HG03469 (cell line): ENCODE results near the gene ST6GALNAC3.
A peak's percentile ranks its signal among the peaks of the same experiment; 100 is the strongest.

ENCODE experiments used
- ATAC-seq: cut with Tn5 transposase; IDR thresholded peaks from one replicate; pipeline ENCODE4 v1.9.1; 2021; ENCODE audit warnings: mild to moderate bottlenecking, moderate library complexity, moderate number of reproducible peaks; ENCODE audit not compliant: unreplicated experiment

Gene ST6GALNAC3

DNA sequence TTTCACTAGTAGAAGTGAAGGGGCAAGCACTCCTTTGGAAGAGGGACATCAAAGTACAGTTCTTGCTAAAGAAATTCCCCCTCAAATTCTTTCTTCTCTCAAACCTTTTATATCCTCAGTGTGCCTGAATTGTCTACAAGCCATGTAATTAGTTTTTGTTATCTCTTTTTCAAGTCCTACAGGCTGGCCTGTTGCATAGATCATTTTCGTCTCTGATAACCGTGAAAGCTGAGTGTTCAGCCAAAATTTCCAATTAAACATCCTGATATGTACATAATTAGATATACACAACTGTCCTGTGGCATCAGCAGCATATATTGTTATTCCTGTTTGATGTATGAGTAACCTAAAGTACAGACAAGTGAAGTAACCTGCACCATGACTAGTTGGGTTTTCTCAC is 417.2 kb downstream of the ST6GALNAC3 start:
- ATAC-seq: no peak

DNA sequence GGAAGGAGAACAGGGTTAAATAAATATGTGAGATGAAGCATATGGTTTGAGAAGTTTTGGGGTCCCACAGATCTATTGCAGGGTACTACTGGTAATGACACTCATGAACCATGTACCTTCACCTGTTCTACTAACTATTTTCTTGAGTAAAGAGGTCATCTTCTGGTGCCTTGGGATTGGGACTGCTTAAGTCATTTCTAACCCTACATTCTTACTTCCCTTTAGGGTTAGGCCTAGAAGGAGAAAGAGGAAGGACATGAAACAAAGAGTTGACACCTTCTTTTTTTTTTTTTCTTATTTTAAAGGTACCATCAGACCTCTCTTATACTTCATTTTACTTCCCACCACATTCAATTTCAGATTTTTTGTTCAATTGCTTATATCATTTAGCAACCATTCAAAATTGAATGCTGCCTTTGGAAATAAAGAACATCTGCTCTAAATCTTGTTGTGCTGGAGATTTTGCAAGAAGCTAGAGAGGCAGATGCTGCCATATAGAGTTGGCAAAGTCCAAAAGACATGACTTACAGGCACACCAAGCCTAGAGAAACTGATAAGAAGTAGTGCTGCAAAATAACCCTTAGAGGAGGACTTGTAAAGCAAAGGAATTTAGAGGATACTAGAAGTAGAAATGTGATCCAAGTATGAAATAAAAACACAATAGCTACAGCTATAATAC is 418.3 kb downstream of the ST6GALNAC3 start:
- no peak for ATAC-seq

DNA sequence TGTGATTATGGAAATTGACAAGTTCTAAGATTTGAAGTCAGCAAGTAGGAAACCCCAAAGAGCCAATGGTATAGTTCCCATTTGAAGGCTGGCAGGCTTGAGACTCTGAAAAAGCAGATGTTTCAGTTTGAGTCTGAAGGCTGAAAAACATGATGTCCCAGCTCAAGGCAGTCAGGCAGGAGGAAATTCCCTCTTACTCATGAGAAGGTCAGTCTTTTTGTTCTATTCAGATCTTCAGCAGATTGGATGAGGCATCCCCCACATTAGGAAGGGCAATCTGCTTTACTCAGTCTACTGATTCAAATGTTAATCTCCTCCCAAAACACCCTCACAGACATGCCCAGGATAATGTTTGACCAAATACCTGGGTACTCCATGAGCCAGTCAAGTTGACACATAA is 420.3 kb downstream of the ST6GALNAC3 start:
- ATAC-seq: peak; percentile 96

DNA sequence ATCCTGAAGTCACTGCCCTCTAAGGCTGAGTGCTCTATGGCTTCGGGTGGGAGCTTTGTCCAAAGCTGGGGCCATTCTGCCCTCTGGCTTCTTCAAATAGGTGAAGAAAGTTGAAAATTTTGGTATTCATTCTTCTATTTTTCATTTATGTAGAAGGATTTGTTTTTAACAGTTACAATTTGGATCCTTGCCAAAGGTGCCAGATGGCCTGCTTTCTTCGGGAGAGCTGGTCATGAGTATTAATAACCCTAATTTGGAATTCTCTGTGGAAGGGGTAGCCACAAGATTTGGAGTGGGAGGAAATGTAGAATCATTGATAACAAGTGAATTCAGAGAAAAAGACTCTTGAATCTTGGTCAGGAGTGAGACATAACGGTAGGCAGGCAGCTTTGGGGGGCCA is 422.3 kb downstream of the ST6GALNAC3 start:
- no peak for ATAC-seq

DNA sequence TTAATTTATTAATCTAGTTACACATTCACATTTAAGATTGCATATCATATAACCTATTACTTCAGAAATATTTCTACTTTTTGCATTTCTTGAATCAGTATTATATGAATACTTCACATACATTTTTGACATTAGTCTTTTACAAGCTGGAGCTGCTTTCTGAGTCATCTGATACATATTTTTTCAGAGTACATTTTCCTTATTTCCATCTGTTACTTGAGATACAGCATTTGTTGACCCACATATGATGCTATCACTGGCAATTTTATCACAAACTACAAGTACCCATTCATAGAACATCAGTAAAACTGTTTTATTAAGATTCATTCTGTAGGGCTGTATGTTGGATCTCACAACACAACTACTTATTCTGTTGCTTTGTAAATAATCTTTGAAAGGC is 425.6 kb downstream of the ST6GALNAC3 start:
- ATAC-seq: no peak

DNA sequence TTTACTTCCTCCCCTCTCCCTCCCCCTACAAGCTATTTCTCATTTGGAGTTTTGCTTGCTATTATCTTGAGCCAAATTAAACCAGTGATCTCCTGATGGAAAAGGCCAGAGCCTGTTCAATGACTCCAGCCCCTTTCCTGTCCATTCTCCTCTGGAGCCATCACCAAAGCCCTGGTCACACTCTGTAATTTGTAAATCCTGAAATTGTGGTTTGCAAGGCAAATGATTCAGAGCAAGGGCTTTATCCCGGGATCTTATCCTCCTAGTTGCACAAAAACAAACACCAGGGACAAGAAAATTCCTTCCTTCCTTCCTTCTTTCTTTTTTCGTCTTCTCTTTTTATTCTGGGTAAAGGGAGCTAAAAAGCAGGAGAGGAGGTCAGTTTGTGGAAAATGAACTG is 426.6 kb downstream of the ST6GALNAC3 start:
- ATAC-seq: no peak

DNA sequence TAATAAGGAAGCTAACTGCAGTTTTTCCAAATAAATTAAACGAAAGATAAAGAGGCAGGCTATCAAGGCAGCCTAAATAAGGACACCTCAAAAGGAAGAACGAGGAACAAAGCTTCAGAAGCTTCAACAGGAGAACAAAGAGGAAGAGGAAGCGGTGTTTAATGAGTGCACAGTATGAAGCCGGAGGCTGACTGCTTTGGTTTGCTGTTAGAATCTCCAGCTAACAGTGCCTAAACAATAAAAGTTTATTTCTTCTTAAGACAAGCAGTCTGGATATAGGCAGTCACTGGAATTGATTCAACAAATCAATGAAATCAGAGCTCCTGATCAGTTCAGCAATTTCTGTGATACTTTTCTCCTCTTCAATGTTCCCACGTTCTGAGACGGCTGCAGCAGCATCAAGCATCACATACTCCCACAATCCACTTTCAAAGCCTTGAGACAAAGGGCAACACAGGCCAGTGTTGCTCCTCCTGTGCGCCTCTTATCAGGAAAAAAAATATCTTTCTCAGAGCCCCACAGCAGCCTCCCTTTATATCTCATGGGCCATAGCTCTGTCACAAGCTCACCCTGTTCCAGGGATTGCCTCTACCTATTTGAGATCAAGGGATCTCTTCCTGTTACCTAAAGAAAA is 427.2 kb downstream of the ST6GALNAC3 start:
- no peak for ATAC-seq

DNA sequence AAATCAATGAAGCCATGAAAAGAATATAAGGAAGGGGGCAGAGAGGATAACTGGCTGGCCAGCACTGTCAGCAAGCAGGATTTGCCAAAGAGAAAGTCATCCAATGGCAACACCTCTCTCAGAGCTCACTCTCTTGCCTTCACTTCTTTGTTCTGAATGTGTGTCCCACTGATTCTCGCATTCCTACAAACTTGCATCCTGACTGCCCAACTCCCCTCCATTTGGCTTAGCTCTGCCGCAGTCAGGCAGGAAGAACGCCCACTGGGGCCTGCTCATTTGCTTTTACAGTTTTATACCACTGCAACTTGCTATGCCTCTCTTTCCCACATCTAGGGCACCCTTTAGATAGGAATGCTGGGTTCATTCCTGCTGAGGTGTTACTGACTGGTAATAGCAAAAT is 428.6 kb downstream of the ST6GALNAC3 start:
- no peak for ATAC-seq

DNA sequence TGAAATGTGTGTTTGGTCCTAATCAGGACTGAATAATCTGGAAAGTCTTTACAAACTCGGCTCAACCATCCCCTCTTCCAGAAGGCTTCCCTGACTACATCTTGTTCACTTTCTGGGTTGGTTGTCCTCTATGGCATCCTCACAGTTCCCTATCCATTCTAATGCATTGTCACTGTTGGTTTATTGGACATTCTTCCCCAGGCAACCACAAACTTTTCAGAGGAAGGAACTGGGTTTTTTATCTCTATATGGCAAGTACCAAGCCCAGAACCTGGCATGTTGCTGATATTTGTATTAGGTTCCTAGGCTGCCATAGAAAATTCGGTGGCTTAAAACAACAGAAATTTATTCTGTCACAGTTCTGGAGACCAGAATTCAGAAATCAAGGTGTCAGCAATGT is 429.2 kb downstream of the ST6GALNAC3 start:
- ATAC-seq: no peak

DNA sequence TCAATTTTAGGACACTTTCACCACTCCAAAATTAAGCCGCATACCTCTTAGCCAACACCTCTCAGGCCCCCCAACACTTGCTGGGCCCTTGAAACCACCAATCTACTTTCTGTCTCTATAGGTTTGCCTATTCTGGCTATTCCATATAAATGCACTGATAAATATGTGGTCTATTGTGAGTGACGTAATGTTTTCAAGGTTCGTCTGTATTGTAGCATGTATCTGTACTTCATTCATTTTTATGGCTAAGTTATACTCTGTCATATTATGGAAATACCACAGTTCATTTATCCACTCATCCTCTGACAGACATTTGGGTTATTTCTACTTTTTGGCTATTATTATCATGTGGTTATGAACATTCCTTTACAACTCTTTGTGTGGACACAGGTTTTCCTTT is 432.8 kb downstream of the ST6GALNAC3 start:
- no peak for ATAC-seq

DNA sequence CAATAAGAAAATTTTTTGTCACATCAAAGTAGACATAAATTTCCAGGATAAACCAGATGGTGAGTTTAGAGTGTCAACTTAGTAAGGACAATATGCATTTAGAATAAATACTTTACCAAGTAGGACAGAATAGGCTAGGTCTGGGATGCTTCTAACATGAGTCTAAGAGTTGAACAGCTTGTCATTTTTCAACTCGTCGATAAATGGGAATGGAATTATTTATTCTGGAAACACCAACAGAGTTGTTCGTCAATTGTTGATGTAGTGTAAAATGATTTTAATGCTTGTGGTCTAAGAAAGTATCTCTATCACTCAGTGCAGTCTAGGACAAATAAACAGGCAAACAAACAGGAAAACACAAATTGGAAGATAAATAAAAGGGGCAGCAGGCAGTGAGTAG is 434.3 kb downstream of the ST6GALNAC3 start:
- no peak for ATAC-seq

DNA sequence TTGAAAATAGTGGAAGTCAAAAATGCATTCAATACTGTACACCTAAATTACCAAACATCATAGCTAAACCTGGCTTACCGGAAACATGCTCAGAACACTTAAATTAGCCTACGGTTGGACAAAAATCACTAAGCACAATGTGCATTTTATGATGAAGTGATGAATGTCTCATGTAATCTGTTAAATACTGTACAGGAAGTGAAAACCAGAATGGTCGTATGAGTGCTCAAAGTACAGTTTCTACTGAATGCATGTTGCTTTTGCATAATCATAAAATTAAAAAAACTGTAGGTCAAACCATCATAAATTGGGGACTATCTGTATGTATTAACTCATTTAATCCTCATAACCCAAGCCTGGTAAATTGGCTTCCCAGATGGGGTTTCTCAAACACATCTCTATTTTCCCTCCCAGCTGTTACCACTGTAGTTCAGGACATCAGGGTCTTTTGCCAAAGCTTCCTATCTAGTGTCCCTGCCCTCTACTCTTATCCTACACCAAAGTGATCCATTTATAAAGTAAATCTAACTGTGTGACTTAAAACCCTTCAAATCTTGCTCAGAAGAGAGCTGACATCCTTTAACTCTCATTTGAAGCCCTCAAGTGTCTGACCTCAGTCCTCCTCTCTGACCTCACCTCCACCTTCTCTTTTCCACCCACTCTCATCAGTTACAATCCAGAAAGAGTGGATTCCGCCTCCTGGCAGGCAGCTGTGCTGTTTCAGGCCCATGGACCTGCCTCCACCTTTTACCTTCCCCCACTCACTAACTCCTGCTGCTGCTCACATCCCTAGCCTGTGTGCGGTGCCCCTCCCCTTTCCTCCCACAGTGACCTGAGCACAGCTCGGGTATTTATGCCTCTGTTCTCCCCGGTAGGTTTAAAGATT is 436.4 kb downstream of the ST6GALNAC3 start:
- no peak for ATAC-seq

DNA sequence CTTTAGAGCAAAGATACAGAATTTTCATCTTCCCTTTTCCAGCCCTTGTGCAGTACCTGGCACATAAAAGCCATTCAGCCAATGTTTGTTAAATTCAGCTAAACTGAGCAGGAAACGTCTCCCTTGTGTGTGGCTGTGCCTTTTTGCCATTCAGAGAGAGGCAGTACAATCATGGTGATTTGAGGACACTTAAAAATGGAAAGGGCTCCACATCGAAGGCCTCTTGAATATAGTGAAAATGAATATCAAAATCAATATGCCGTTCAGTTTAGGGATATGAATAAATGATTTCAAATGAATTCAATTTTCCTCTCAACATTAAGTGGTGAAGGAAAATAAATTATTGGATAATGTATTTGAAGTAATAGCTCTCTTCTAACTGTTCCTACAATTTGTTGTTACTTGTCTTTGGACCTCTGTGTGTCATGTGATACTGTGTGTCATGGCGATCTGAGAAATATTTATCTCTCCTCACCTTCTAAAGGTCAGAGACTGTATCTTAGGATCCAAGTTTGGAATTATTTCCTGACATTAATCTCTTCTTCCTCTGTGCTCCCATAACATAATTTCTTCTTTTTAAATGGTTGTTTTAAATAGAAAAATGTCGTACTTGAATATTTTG is 437.1 kb downstream of the ST6GALNAC3 start:
- ATAC-seq: no peak

DNA sequence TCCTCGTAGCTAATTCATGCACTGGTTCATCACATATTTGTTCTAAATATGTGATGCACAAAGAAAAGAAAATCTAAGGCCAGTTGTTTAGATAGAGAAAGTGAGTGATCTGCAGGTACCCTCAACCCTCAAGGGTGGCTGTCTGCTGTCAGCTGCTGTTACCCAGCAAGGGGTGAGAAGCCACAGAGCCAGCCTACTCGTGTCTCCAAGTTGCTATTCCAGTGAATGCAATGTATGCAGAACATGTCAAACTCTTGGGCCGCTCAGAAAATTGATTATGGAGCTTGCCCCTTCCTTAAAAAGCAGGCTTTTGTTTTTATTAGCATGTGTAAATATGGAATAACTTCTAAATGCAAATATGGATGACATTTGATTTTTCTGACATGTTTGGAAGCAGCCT is 456.4 kb downstream of the ST6GALNAC3 start:
- ATAC-seq: no peak

DNA sequence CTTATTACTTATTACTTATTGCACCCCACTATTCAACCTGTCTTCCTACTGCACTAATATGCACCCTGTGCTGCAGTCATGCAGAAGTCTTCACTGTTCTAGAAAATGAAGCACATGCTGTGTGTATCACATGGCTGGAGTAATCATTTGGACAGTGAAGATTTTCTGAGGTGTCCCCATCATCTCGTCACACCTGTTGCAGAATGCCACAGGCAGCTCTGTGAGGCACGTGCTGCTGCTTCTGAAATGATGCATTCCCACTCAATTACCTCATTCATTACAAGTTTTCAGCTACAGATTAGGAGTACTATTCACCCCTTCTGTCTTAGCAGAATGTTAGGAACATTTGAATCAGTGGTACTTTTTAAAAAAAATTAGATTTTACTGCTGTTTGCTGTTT is 467.1 kb downstream of the ST6GALNAC3 start:
- no peak for ATAC-seq

DNA sequence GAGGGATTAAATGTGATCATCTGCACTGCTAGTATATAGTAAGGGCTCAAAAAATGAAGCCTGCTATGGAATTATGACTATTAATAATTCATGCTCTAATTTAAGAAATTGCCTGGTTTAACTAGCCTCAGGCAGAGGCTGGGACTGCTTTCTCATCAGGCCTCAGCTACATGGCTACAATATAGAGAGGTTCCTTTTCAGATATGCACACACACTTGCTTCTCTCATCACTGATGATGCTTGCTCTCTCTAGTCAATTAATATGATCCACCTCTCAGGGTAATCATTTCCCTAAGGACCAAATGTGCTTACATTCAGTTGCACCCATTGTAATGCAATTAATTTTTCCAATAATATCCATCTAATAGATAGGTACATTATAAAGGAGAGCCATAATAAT is 467.8 kb downstream of the ST6GALNAC3 start:
- no peak for ATAC-seq

DNA sequence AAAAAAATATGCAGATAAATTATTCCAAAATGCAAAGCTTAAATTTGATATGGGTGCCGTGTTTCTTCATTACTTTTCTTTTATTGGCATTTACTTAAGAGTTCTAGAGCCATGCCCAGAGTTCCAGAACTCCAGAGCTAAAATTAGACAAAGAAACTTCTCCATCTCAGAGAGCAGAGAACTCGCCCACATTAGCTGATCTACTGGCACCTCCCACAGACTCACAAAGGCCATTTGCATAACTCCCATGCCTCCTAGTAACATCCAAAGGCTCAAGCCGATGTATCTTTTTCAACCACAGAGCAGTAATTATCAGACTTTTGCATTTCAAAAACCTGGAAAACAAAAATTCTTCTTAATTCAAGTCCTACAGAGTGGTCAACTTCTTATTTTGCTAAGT is 468.9 kb downstream of the ST6GALNAC3 start:
- ATAC-seq: no peak

DNA sequence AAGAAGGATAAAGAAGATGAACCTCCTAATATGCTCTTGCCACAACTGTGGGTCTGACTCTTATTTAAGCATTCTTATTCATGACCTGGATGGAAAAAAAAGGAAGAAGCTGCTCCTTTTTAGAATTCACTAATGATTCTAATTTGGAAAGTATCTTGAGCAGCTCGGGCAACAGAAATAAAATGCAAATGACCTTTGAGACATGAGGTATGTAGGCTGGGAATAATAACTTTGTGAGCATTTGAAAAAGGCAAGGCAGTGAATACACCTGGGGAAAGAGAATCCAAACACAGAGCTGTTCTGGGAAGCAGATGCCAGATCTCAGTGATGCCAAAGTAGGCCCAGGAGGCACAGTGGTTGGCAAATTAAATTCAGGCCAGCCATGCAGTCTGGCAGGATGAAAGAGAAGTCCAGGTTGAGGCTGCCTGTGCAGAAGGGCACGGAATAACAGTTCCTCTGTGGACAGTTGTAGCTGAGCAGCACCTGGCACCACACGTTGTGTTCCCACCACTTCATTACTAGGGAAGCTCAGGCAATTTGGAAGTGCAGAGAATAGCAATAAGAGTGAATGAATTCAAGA is 471.9 kb downstream of the ST6GALNAC3 start:
- no peak for ATAC-seq

DNA sequence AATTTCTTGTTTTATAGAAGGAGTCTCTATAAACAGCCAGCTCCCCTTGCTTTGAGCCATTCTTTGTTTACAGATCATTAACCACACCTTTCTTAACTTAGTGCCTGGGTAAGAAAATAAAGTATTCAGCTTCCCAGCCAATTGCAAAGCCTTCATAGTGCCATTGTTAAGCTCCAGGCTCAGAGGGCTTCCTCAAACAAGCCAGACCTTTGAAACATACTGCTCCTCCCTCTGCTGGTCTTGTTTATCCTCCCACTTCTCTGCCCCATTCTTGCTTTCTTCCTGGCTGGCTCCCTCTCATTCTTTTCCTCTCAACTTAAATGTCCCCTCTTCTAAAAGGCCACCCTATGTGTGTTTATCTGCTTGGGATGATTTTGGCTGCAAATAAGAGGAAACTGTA is 473.4 kb downstream of the ST6GALNAC3 start:
- ATAC-seq: no peak

DNA sequence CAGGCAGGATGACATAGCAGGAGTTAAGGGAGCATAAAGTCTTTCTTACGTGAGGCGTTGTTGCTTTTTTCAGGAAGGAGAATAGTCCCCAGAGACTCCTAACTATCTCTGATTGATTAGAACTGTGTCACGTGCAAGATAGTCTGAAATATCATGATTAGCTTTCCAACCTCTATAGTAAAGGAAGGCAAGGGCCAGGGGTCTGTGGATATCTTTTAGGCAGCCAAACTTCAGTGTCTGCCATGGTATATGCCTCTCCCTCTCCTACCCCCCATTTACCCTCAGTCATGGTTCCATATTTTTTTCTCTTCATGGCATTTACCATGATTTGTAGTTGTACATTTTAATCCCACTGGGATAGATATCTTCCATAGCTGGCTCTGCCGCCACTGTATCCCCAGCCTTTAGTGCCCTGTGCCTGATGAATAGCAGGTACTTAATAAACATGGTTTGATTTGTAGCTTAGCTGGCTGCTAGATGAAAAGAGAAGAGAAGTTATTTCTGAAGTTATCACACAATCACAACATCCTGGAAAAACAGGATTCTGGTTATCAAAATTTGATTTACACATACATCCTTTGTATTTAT is 474.1 kb downstream of the ST6GALNAC3 start:
- ATAC-seq: no peak

DNA sequence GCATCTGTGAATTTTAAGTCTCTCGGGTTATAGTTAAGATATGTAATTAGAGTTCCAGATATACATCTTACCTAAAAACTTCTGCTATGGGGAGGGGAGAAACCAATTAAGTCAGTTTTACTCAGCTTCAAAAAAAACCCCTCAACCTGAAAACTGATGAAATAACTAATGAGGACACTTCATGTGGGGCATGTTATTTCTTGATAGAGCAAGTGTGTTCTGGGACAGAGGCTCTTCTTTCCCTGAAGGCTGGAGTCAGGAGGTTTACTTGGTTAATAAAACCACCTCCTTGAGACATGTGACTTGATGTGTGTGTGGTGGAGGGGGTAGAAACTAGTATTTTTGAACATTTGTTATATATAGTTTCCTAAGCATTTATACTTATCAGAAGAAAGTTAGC is 479.7 kb downstream of the ST6GALNAC3 start:
- ATAC-seq: no peak
